H1 (cell line): ENCODE measurements around the gene ZNF468. TPM values are rescaled to one million over a fixed set of nuclear protein-coding genes. Genes with fewer than 3 reads are reported as not detected.
A peak's percentile ranks its signal among the peaks of the same experiment; 100 is the strongest.
"Not testable (repeated sequence)": the region's sequence is repeated elsewhere in the genome, so short reads cannot be mapped to it uniquely, and the experiment has no call there.

ENCODE experiments used
- CTCF ChIA-PET: fragments of 300-600 bp; sonication (Branson Sonifier 250); formaldehyde crosslinking; loops from one replicate; lab custom pipeline; 2021; ENCODE audit not compliant: partially characterized antibody; lab: Charles Lee
- POLR2A ChIA-PET: fragments of 300-600 bp; sonication (Branson Sonifier 250); formaldehyde crosslinking; loops from one replicate; lab custom pipeline; 2021; ENCODE audit warnings: inconsistent platforms; ENCODE audit not compliant: partially characterized antibody; lab: Charles Lee
- DNase-seq, 2 experiments: peaks; one replicate each; pipeline versions ENCODE4 v3.0.0 to v3.0.0-alpha.2; 2010 to 2022; ENCODE audit warnings: low spot score in 2 of 2, low read depth in 1 of 2, mixed read lengths in 1 of 2
- FAIRE-seq: peaks from 2 replicates; lab custom pipeline; 2011; peaks lifted over from hg19 to GRCh38; lab: Jason Lieb, UNC
- H2AFZ ChIP-seq: 2 replicates; pipeline ENCODE4 v1.8.1; 2012; ENCODE audit warnings: low read length, inconsistent platforms
- H2AK5ac ChIP-seq: 2 replicates; pipeline ENCODE4 v1.6.1; 2013; ENCODE audit warnings: low read depth, low read length
- H2BK120ac ChIP-seq: replicated peaks from 2 replicates; pipeline ENCODE3; 2013; ENCODE audit warnings: low read depth, low read length, inconsistent platforms
- H2BK12ac ChIP-seq: 2 replicates; pipeline ENCODE4 v1.6.1; 2013; ENCODE audit warnings: low read depth, low read length
- H2BK15ac ChIP-seq: 2 replicates; pipeline ENCODE4 v1.6.1; 2013; ENCODE audit warnings: low read length
- H2BK20ac ChIP-seq: 2 replicates; pipeline ENCODE4 v1.6.1; 2013; ENCODE audit warnings: low read length
- H2BK5ac ChIP-seq: 2 replicates; pipeline ENCODE4 v1.6.1; 2013; ENCODE audit warnings: low read depth, low read length
- H3K14ac ChIP-seq: 2 replicates; pipeline ENCODE4 v1.6.1; 2013; ENCODE audit warnings: inconsistent platforms; ENCODE audit not compliant: insufficient read length
- H3K18ac ChIP-seq: 2 replicates; pipeline ENCODE4 v1.6.1; 2013; ENCODE audit warnings: low read length; ENCODE audit errors: extremely low read depth
- H3K23ac ChIP-seq: 2 replicates; pipeline ENCODE4 v1.6.1; 2013; ENCODE audit warnings: inconsistent platforms; ENCODE audit not compliant: insufficient read length
- H3K23me2 ChIP-seq: 2 replicates; pipeline ENCODE4 v1.6.1; 2013; ENCODE audit warnings: low read depth, low read length
- H3K27ac ChIP-seq: 2 replicates; pipeline ENCODE4 v1.6.1; 2011; ENCODE audit warnings: low read depth, low read length, inconsistent platforms
- H3K27me3 ChIP-seq, 4 experiments: replicated peaks in 1 of 4; 1 replicate in 1 of 4; 2 replicates in 3 of 4; pipeline versions ENCODE4 v1.6.1 to v1.8.1; 2011 to 2013; ENCODE audit warnings: low read length in 3 of 4, mild to moderate bottlenecking in 3 of 4, inconsistent platforms in 2 of 4, mixed read lengths in 2 of 4, moderate library complexity in 1 of 4; ENCODE audit not compliant: control insufficient read depth in 3 of 4, insufficient read depth in 3 of 4; ENCODE audit errors: extremely low read depth in 1 of 4
- H3K36me3 ChIP-seq, 4 experiments: 2 replicates each; pipeline versions ENCODE4 v1.6.1 to v1.8.1; 2011 to 2013; ENCODE audit warnings: mild to moderate bottlenecking in 4 of 4, low read length in 3 of 4, moderate library complexity in 2 of 4, control low read depth in 1 of 4, inconsistent platforms in 1 of 4; ENCODE audit not compliant: insufficient read depth in 4 of 4, control insufficient read depth in 2 of 4
- H3K4ac ChIP-seq: replicated peaks from 2 replicates; pipeline ENCODE3; 2013; ENCODE audit warnings: low read length, low read depth, mixed read lengths, inconsistent platforms; ENCODE audit not compliant: insufficient read length
- H3K4me1 ChIP-seq, 4 experiments: replicated peaks in 1 of 4; 1 replicate in 1 of 4; 2 replicates in 3 of 4; pipeline versions ENCODE4 v1.6.1 to v1.8.1; 2011 to 2013; ENCODE audit warnings: low read length in 3 of 4, inconsistent platforms in 2 of 4, mixed read lengths in 1 of 4; ENCODE audit not compliant: insufficient read depth in 4 of 4, control insufficient read depth in 3 of 4
- H3K4me2 ChIP-seq, 2 experiments: 2 replicates each; pipeline versions ENCODE4 v1.6.1 to v1.8.1; 2011 to 2013; ENCODE audit warnings: low read depth in 2 of 2, low read length in 2 of 2, control low read depth in 1 of 2, inconsistent platforms in 1 of 2, mild to moderate bottlenecking in 1 of 2; ENCODE audit not compliant: insufficient read depth in 1 of 2
- H3K4me3 ChIP-seq, 4 experiments: fragments of 200-600, 300-600 bp in 1 of 4; sonication (generic), shearing (Covaris generic), sonication (Bioruptor Twin) in 1 of 4; 2 replicates each; pipeline versions ENCODE4 v1.5.1 to v1.8.1; 2011 to 2016; ENCODE audit warnings: low read length in 4 of 4, low read depth in 3 of 4, control low read depth in 2 of 4, inconsistent platforms in 2 of 4, mild to moderate bottlenecking in 2 of 4, mixed read lengths in 1 of 4, moderate library complexity in 1 of 4; ENCODE audit not compliant: insufficient read depth in 2 of 4; ENCODE audit errors: extremely low read depth in 1 of 4
- H3K56ac ChIP-seq: replicated peaks from 2 replicates; pipeline ENCODE3; 2013; ENCODE audit warnings: low read depth, mild to moderate bottlenecking, mixed read lengths, low read length, inconsistent platforms; ENCODE audit not compliant: insufficient read length
- H3K79me1 ChIP-seq: 2 replicates; pipeline ENCODE4 v1.6.1; 2013; ENCODE audit warnings: low read depth, low read length, control low read depth
- H3K79me2 ChIP-seq, 2 experiments: 2 replicates each; pipeline versions ENCODE4 v1.6.1 to v1.8.1; 2012 to 2013; ENCODE audit warnings: low read length in 2 of 2, mild to moderate bottlenecking in 2 of 2, inconsistent platforms in 1 of 2; ENCODE audit not compliant: insufficient read depth in 2 of 2, control insufficient read depth in 1 of 2
- H3K9ac ChIP-seq, 4 experiments: replicated peaks in 1 of 4; 1 replicate in 1 of 4; 2 replicates in 3 of 4; pipeline versions ENCODE4 v1.6.1 to v1.8.1; 2011 to 2013; ENCODE audit warnings: low read depth in 3 of 4, low read length in 3 of 4, control low read depth in 2 of 4, mild to moderate bottlenecking in 2 of 4, moderate library complexity in 2 of 4, inconsistent platforms in 1 of 4; ENCODE audit errors: extremely low read depth in 1 of 4
- H3K9me3 ChIP-seq, 2 experiments: 2 replicates each; pipeline versions ENCODE4 v1.6.1 to v1.8.1; 2012 to 2013; ENCODE audit warnings: mild to moderate bottlenecking in 2 of 2, moderate library complexity in 2 of 2, control low read depth in 1 of 2, inconsistent platforms in 1 of 2, low read depth in 1 of 2, low read length in 1 of 2, mixed read lengths in 1 of 2; ENCODE audit not compliant: insufficient read depth in 2 of 2
- H4K20me1 ChIP-seq, 2 experiments: replicated peaks in 1 of 2; 2 replicates each; pipeline versions ENCODE3 to v1.8.1; 2011 to 2013; ENCODE audit warnings: inconsistent platforms in 2 of 2, low read length in 2 of 2, mild to moderate bottlenecking in 1 of 2; ENCODE audit not compliant: insufficient read depth in 2 of 2, control insufficient read depth in 1 of 2
- H4K5ac ChIP-seq: 2 replicates; pipeline ENCODE4 v1.6.1; 2013; ENCODE audit warnings: low read length, low read depth, mixed read lengths, inconsistent platforms; ENCODE audit not compliant: insufficient read length
- H4K8ac ChIP-seq: 2 replicates; pipeline ENCODE4 v1.8.0; 2013; ENCODE audit warnings: mild to moderate bottlenecking, moderate library complexity, low read length, inconsistent platforms; ENCODE audit not compliant: insufficient read depth; ENCODE audit errors: extremely low read depth
- H4K91ac ChIP-seq: replicated peaks from 2 replicates; pipeline ENCODE3; 2013; ENCODE audit warnings: low read length, mixed read lengths, inconsistent platforms; ENCODE audit not compliant: insufficient read length
- KDM4A ChIP-seq: IDR thresholded peaks from one replicate; pipeline ENCODE4 v1.7.1; 2012; ENCODE audit warnings: low read depth, mild to moderate bottlenecking, moderate library complexity, low read length, inconsistent platforms; ENCODE audit not compliant: severe bottlenecking
- WGBS, 2 experiments: shearing (Covaris generic) in 1 of 2; methylation state at CpG; one replicate each; pipeline versions ENCODE4 v1.1.6 to v1.1.7; 2013 to 2015; ENCODE audit warnings: low lambda C conversion rate in 2 of 2, mixed read lengths in 2 of 2, inconsistent platforms in 1 of 2, low coverage in 1 of 2, missing lambda C conversion rate in 1 of 2; ENCODE audit not compliant: insufficient replicate concordance in 2 of 2, insufficient coverage in 1 of 2, insufficient read length in 1 of 2; ENCODE audit errors: extremely low coverage in 1 of 2, missing lambda C conversion rate in 1 of 2; 5-methylcytosine and 5-hydroxymethylcytosine counted together
- polyA plus RNA-seq, 7 experiments: library from polyadenylated mRNA; depleted of rRNA in 3 of 7; stranded (reverse) in 5 of 7; unstranded in 2 of 7; fragments of >200 nt in 5 of 7; fragments of 200-250 nt in 2 of 7; gene quantifications; 1 replicate in 5 of 7; 2 replicates in 1 of 7; 4 replicates in 1 of 7; pipeline versions ENCODE4 v1.2.1 to v1.2.3, GENCODE V29; 2011 to 2013; ENCODE audit warnings: missing spikeins in 2 of 7, mixed read lengths in 2 of 7
- total RNA-seq: library from RNA; stranded (reverse); fragmentation: NEBNext Ultra II Directional; extraction: Animal tissue kit (Norgen Biotek cat#: 25700); gene quantifications from 2 replicates; pipeline ENCODE4 v1.2.1, GENCODE V29; 2021

ZNF468 gene
- total and polyA plus RNA-seq, 2 of the 8 experiments (the other 6 are each of a cell fraction or from before 2014, with no cell fraction given): 13.5 to 26.1 TPM

GRCh38 chr19:52821204-52821960 is 36.0 kb downstream of the ZNF468 start, which contains the start of gene ZNF28:
TSS of gene ZNF28 (minus strand) at chr19:52821633. CDS start at chr19:52817958, 3,675 bp downstream.
- peak in 1 of 2 experiments; percentile 62 for DNase-seq
- H3K9ac ChIP-seq: peak within 1 kb of the TSS in 3 of 4 experiments; percentile 20 to 54 (median 27); a peak in 5 of 7 replicates
- WGBS, 2 experiments: 7% methylated on average over 25 of the region's 44 CpGs; no CpG with 5 or more reads in 1 of the 2 experiments
- H4K91ac ChIP-seq, H3K27ac ChIP-seq, H3K27me3 ChIP-seq, H3K79me2 ChIP-seq, H3K56ac ChIP-seq, H3K18ac ChIP-seq, H3K14ac ChIP-seq, CTCF ChIA-PET, H2BK5ac ChIP-seq, H3K4me1 ChIP-seq, H2BK15ac ChIP-seq, H2AFZ ChIP-seq, H4K8ac ChIP-seq, H2BK120ac ChIP-seq, H2BK12ac ChIP-seq, H3K4ac ChIP-seq, H3K36me3 ChIP-seq, H4K5ac ChIP-seq, H2AK5ac ChIP-seq, H3K23me2 ChIP-seq, POLR2A ChIA-PET, H3K79me1 ChIP-seq, H3K23ac ChIP-seq, H4K20me1 ChIP-seq, H3K9me3 ChIP-seq, H2BK20ac ChIP-seq: not testable (repeated sequence)
- TF ChIP-seq KDM4A: peak; percentile 53
- peak within 1 kb of the TSS; percentile 68 to 82 (median 79) for H3K4me3 ChIP-seq
- H3K4me2 ChIP-seq: peak within 1 kb of the TSS; percentile 64 to 72
- FAIRE-seq: peak; percentile 32
